ENCODE data around the gene CINP. TPM values are rescaled to one million over a fixed set of nuclear protein-coding genes. Genes with fewer than 3 reads are reported as not detected.

CINP gene
- total and polyA plus RNA-seq, 2 of the 13 experiments (the other 11 are each of a cell fraction or from before 2014, with no cell fraction given) = 32.8 to 42.8 TPM

DNA sequence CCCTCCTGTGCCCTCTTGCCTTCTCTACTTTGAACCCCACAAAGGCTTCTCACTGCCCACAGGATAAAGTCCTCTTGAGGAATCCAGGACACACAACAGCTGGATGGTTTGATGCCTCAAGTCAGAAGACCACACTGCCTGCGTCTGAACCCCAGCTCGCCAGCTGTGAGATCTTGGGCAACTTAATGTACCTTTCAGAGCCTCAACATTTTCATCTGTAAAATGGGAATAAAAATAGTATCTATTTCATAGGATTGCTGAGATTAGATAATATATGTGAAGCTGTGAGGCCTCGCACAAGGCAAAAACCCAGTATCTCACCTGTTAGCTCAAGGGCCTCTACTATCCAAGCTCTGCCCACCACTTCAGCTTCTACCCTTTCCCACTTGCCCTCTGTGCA lies 2.3 kb downstream of the CINP start:
- 100% methylated on average over 3 of the region's 3 CpGs for WGBS (ENCODE audit: low lambda C conversion rate)
- no peak for ATAC-seq
- no peak for FAIRE-seq

DNA sequence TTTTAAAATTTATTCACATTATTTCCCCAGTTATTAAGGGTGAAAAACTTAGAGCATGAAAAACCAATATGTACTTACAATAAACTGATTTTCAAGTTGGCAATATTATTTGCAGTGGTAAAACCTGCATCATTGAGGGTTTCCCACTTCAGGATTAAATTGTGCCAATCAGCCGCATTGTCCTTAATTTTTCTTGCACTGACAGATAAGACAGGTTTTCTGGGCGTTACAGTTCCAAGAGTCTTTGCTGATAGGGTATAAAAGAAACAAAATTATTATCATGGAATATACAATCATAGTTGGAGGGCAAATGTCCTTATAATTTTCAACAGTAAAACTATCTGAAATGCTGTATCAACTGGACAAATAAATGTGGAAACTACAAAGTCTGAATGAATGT lies 3.3 kb downstream of the CINP start:
- no peak overlapping the region for H2AFZ ChIP-seq (ENCODE audit: low read length)
- H3K9ac ChIP-seq (ENCODE audit: insufficient read depth, low read depth, low read length) = no peak overlapping the region
- ATAC-seq = no peak
- no peak overlapping the region for H3K27ac ChIP-seq (ENCODE audit: extremely low read length, insufficient read depth, low read length)
- no peak for FAIRE-seq
- ChIA-PET POLR2A (interaction anchor here (1.5 kb wide), 1 partner anchor 9 kb away, joined by 3 read pairs; no protein-coding TSS in a partner anchor), CTCF (ENCODE audit: low intra/inter-chr PET ratio, low total read pairs) (no interaction called here)
- in situ Hi-C loops (cut with HindIII; ENCODE audit: extremely low pct_ligation_motif_present, low pct_unique_long_range_greater_than_20kb) = no loop called here
- H3K4me3 ChIP-seq (replicated peaks in 1 of 3; ENCODE audit: insufficient read depth in 1 of 3, low read depth in 2 of 3, low read length in 3 of 3) = no peak overlapping the region
- peaks cover 19% of the 10 kb centered on the region for H3K79me2 ChIP-seq (ENCODE audit: insufficient read depth, low read length)
- H3K36me3 ChIP-seq (replicated peaks in 1 of 2; ENCODE audit: control insufficient read depth in 1 of 2, insufficient read depth in 2 of 2, low read length in 2 of 2) = peaks cover 3 to 34% of the 10 kb centered on the region in 2 experiments; a peak in 4 of 5 replicates
- no peak for DNase-seq (ENCODE audit: low spot score)
- 97% methylated on average over 2 of the region's 2 CpGs for WGBS (ENCODE audit: low lambda C conversion rate)
- H3K27me3 ChIP-seq (ENCODE audit: control insufficient read depth in 1 of 2, insufficient read depth in 2 of 2, low read length in 2 of 2) = no peaks in the 10 kb centered on the region; a peak in 1 of 5 replicates
- intact Hi-C loops (cut with micrococcal nuclease; ENCODE audit: unreplicated experiment) = no loop called here
- no TSS peak for BruUV-seq (replicated peaks)
- no peaks in the 10 kb centered on the region for H4K20me1 ChIP-seq (ENCODE audit: insufficient read depth, low read length)
- no peaks in the 10 kb centered on the region for H3K9me3 ChIP-seq (ENCODE audit: low read length)
- H3K4me2 ChIP-seq (ENCODE audit: low read depth, low read length) = no peak overlapping the region
- H3K4me1 ChIP-seq (ENCODE audit: insufficient read depth, low read length) = peaks cover 23% of the 10 kb centered on the region
- TF ChIP-seq ATF7 (IDR thresholded peaks at IDR 0.05) = no peak
- TF ChIP-seq ATF7 (CRISPR knock-in tag; IDR thresholded peaks at IDR 0.05) = no peak
- TF ChIP-seq DNMT3B (CRISPR knock-in tag; conservative IDR thresholded peaks at IDR 0.05) = no peak
- TF ChIP-seq ZNF468 (CRISPR knock-in tag; IDR thresholded peaks at IDR 0.05) = no peak
- no peak for TF ChIP-seq KLF6 (CRISPR knock-in tag; IDR thresholded peaks at IDR 0.05)
- TF ChIP-seq, protein P1, sequence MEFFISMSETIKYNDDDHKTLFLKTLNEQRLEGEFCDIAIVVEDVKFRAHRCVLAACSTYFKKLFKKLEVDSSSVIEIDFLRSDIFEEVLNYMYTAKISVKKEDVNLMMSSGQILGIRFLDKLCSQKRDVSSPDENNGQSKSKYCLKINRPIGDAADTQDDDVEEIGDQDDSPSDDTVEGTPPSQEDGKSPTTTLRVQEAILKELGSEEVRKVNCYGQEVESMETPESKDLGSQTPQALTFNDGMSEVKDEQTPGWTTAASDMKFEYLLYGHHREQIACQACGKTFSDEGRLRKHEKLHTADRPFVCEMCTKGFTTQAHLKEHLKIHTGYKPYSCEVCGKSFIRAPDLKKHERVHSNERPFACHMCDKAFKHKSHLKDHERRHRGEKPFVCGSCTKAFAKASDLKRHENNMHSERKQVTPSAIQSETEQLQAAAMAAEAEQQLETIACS (CRISPR knock-in tag; IDR thresholded peaks at IDR 0.05) = no peak
- TF ChIP-seq ZNF570 (CRISPR knock-in tag; IDR thresholded peaks at IDR 0.05; ENCODE audit: borderline replicate concordance) = no peak
- no peak for TF ChIP-seq RBM22 (optimal IDR thresholded peaks at IDR 0.05; ENCODE audit: low read length)
- no peak for TF ChIP-seq ZNF124 (CRISPR knock-in tag; IDR thresholded peaks at IDR 0.05)
- no peak for TF ChIP-seq FOXK1 (CRISPR knock-in tag; IDR thresholded peaks at IDR 0.05; ENCODE audit: borderline replicate concordance, low read depth)
- TF ChIP-seq ZSCAN31 (CRISPR knock-in tag; IDR thresholded peaks at IDR 0.05; ENCODE audit: low read depth) = no peak
- no peak for TF ChIP-seq ZNF33B (CRISPR knock-in tag; IDR thresholded peaks at IDR 0.05)
- TF ChIP-seq ZNF331 (CRISPR knock-in tag; IDR thresholded peaks at IDR 0.05) = no peak
- TF ChIP-seq THYN1 (CRISPR knock-in tag; IDR thresholded peaks at IDR 0.05; ENCODE audit: borderline replicate concordance, low read depth) = no peak
- no peak for TF ChIP-seq HDAC1 (CRISPR knock-in tag; IDR thresholded peaks at IDR 0.05)
- TF ChIP-seq RARA (CRISPR knock-in tag; IDR thresholded peaks at IDR 0.05) = no peak
- TF ChIP-seq HDAC2 (CRISPR knock-in tag; IDR thresholded peaks at IDR 0.05) = no peak
- TF ChIP-seq ZNF296 (CRISPR knock-in tag; conservative IDR thresholded peaks at IDR 0.05) = no peak
- no peak for TF ChIP-seq SMC3 (IDR thresholded peaks at IDR 0.05; ENCODE audit: low read length)

More for the DNA sequence above, 2.3 kb downstream of the CINP start:
- Histone ChIP-seq H3K4me2 (ENCODE audit: low read depth, low read length) (no peak overlapping the region), H3K36me3 (replicated peaks in 1 of 2; ENCODE audit: control insufficient read depth in 1 of 2, insufficient read depth in 2 of 2, low read length in 2 of 2) (peaks cover 3 to 26% of the 10 kb centered on the region in 2 experiments; a peak in 4 of 5 replicates), H2AFZ (ENCODE audit: low read length) (no peak overlapping the region), H3K27ac (ENCODE audit: extremely low read length, insufficient read depth, low read length) (no peak overlapping the region), H4K20me1 (ENCODE audit: insufficient read depth, low read length) (no peaks in the 10 kb centered on the region), H3K9ac (ENCODE audit: insufficient read depth, low read depth, low read length) (no peak overlapping the region), H3K4me3 (replicated peaks in 1 of 3; ENCODE audit: insufficient read depth in 1 of 3, low read depth in 2 of 3, low read length in 3 of 3) (no peak overlapping the region), H3K4me1 (ENCODE audit: insufficient read depth, low read length) (peaks cover 34% of the 10 kb centered on the region), H3K9me3 (ENCODE audit: low read length) (no peaks in the 10 kb centered on the region), H3K79me2 (ENCODE audit: insufficient read depth, low read length) (peaks cover 19% of the 10 kb centered on the region), H3K27me3 (ENCODE audit: control insufficient read depth in 1 of 2, insufficient read depth in 2 of 2, low read length in 2 of 2) (no peaks in the 10 kb centered on the region; a peak in 1 of 5 replicates)
- TF ChIP-seq ZSCAN22 (CRISPR knock-in tag; IDR thresholded peaks at IDR 0.05) (no peak), LCORL (IDR thresholded peaks at IDR 0.05) (no peak), LCORL (CRISPR knock-in tag; IDR thresholded peaks at IDR 0.05) (no peak), ZBTB1 (CRISPR knock-in tag; IDR thresholded peaks at IDR 0.05; ENCODE audit: borderline replicate concordance) (no peak), ZNF629 (CRISPR knock-in tag; conservative IDR thresholded peaks at IDR 0.05) (peak; percentile 71)
- TF ChIP-seq, protein P2, sequence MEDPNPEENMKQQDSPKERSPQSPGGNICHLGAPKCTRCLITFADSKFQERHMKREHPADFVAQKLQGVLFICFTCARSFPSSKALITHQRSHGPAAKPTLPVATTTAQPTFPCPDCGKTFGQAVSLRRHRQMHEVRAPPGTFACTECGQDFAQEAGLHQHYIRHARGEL (CRISPR knock-in tag; IDR thresholded peaks at IDR 0.05) = no peak
- intact Hi-C loops (cut with micrococcal nuclease; ENCODE audit: unreplicated experiment) (loop anchor here (5.0 kb wide), 1 partner anchor 232 kb away; the partner anchor contains the start of gene RCOR1), in situ Hi-C loops (cut with HindIII; ENCODE audit: extremely low pct_ligation_motif_present, low pct_unique_long_range_greater_than_20kb) (no loop called here)
- BruUV-seq (replicated peaks) = no TSS peak
- POLR2A ChIA-PET = interaction anchor here (1.5 kb wide), 1 partner anchor 10 kb away, joined by 3 read pairs; no protein-coding TSS in a partner anchor
- CTCF ChIA-PET (ENCODE audit: low intra/inter-chr PET ratio, low total read pairs) = no interaction called here
- DNase-seq (ENCODE audit: low spot score) = no peak
